GM10248 (cell line): ENCODE data around the gene NDUFB10.

ENCODE experiments used
- CTCF ChIA-PET: fragments of 300-600 bp; sonication (Branson Sonifier 250); formaldehyde crosslinking; extraction: SDS; loops from one replicate; lab custom pipeline; 2021; ENCODE audit warnings: antibody characterized with exemption; lab: Yijun Ruan, JAX
- POLR2A ChIA-PET: fragments of 350-650 bp; sonication (Branson Sonifier 250); formaldehyde crosslinking; extraction: SDS; loops from one replicate; lab custom pipeline; 2020; ENCODE audit warnings: antibody characterized with exemption; lab: Yijun Ruan, JAX
- DNase-seq: peaks from one replicate; pipeline ENCODE4 v3.0.0; 2012; ENCODE audit errors: extremely low spot score
- CTCF ChIP-seq: IDR thresholded peaks from 2 replicates; pipeline ENCODE4 v1.5.1; 2012; ENCODE audit warnings: mild to moderate bottlenecking, low read depth; ENCODE audit errors: extremely low read depth, missing control alignments, control extremely low read depth

NDUFB10 gene

GRCh38 chr16:1992704-1993317 lies 33.5 kb downstream of the NDUFB10 start:
- POLR2A ChIA-PET: interaction anchor here (0.9 to 3.3 kb wide), 3 partner anchors 28 to 163 kb away, joined by 4 to 22 read pairs (median 6); partner anchors contain the start of genes RPS2 and TRAF7

GRCh38 chr16:1993731-1994131 lies 34.4 kb downstream of the NDUFB10 start:
- ChIA-PET CTCF (interaction anchor here (0.7 to 7.3 kb wide), 3 partner anchors 10 to 147 kb away, joined by 3 to 63 read pairs (median 4); no protein-coding TSS in a partner anchor), POLR2A (no interaction called here)
- TF ChIP-seq CTCF: no peak
- no peak for DNase-seq

More at GRCh38 chr16:1992704-1993317, 33.5 kb downstream of the NDUFB10 start:
- TF ChIP-seq CTCF: no peak
- no peak for DNase-seq
- CTCF ChIA-PET: interaction anchor here (7.3 kb wide), 1 partner anchor 11 kb away, joined by 63 read pairs; no protein-coding TSS in a partner anchor

- POLR2A ChIA-PET: interaction anchor here (0.6 to 0.8 kb wide), 2 partner anchors 14 to 158 kb away, joined by 4 to 5 read pairs; partner anchors contain the start of gene TRAF7
- TF ChIP-seq CTCF: no peak
- DNase-seq: no peak
- CTCF ChIA-PET: interaction anchor here (2.3 kb wide), 2 partner anchors 16 to 143 kb away, joined by 5 to 10 read pairs; partner anchors contain the start of gene NOXO1
These were observed 38.4 kb downstream of the NDUFB10 start for GRCh38 chr16:1997494-1998359.

GRCh38 chr16:1998360-1998835 lies 39.1 kb downstream of the NDUFB10 start:
- POLR2A ChIA-PET: interaction anchor here (0.6 kb wide), 1 partner anchor 13 kb away, joined by 5 read pairs; no protein-coding TSS in a partner anchor
- TF ChIP-seq CTCF: no peak
- CTCF ChIA-PET: interaction anchor here (2.3 kb wide), 1 partner anchor 142 kb away, joined by 10 read pairs; no protein-coding TSS in a partner anchor
- no peak for DNase-seq

GRCh38 chr16:1998852-1999801 lies 39.8 kb downstream of the NDUFB10 start:
- ChIA-PET CTCF (interaction anchor here (2.3 kb wide), 1 partner anchor 142 kb away, joined by 10 read pairs; no protein-coding TSS in a partner anchor), POLR2A (interaction anchor here (0.6 to 3.2 kb wide), 2 partner anchors 12 to 156 kb away, joined by 5 to 8 read pairs; partner anchors contain the start of gene TRAF7)
- DNase-seq: no peak
- TF ChIP-seq CTCF: no peak
